ENCODE data around the gene CDK5R2.

The CDK5R2 gene

GRCh38 chr2:218953366-218953954, 6.0 kb upstream of the CDK5R2 start:
- Histone ChIP-seq H3K36me3 (ENCODE audit: control insufficient read depth, low read length) (no peaks in the 10 kb centered on the region), H4K20me1 (ENCODE audit: control insufficient read depth, insufficient read depth, low read depth, low read length) (no peaks in the 10 kb centered on the region), H3K27ac (ENCODE audit: low read depth, low read length) (no peak overlapping the region), H3K4me2 (ENCODE audit: low read length) (no peak overlapping the region), H3F3A (ENCODE audit: control insufficient read depth, insufficient read depth) (no peaks in the 10 kb centered on the region), H3K79me2 (ENCODE audit: control insufficient read depth, low read length) (no peaks in the 10 kb centered on the region), H3K4me1 (ENCODE audit: control insufficient read depth, low read length) (no peaks in the 10 kb centered on the region), H3K27me3 (ENCODE audit: control insufficient read depth, low read length) (peaks cover 10% of the 10 kb centered on the region; the same call in 1 of the 2 replicates), H3K9me2 (replicated peaks; ENCODE audit: control insufficient read depth, low read length) (no peaks in the 10 kb centered on the region), H3K9me3 (ENCODE audit: control insufficient read depth, insufficient read depth, low read length) (no peaks in the 10 kb centered on the region), H3K4me3 (ENCODE audit: low read length) (no peak overlapping the region)
- no peak for TF ChIP-seq EZH2phosphoT487 (IDR thresholded peaks at IDR 0.05; ENCODE audit: borderline replicate concordance, low read length)
- TF ChIP-seq CTCF (IDR thresholded peaks at IDR 0.05; ENCODE audit: low read depth, low read length, poor library complexity, severe bottlenecking), result peak; percentile 33

GRCh38 chr2:218954541-218955300, 4.7 kb upstream of the CDK5R2 start:
- Histone ChIP-seq H3K27ac (ENCODE audit: low read depth, low read length) (no peak overlapping the region), H3K4me3 (ENCODE audit: low read length) (no peak overlapping the region), H3K4me2 (ENCODE audit: low read length) (no peak overlapping the region), H3K79me2 (ENCODE audit: control insufficient read depth, low read length) (no peaks in the 10 kb centered on the region), H3K9me2 (replicated peaks; ENCODE audit: control insufficient read depth, low read length) (no peaks in the 10 kb centered on the region), H3K9me3 (ENCODE audit: control insufficient read depth, insufficient read depth, low read length) (no peaks in the 10 kb centered on the region), H3K4me1 (ENCODE audit: control insufficient read depth, low read length) (peaks cover 7% of the 10 kb centered on the region), H4K20me1 (ENCODE audit: control insufficient read depth, insufficient read depth, low read depth, low read length) (no peaks in the 10 kb centered on the region), H3K36me3 (ENCODE audit: control insufficient read depth, low read length) (no peaks in the 10 kb centered on the region), H3K27me3 (ENCODE audit: control insufficient read depth, low read length) (peaks cover 10% of the 10 kb centered on the region; the same call in 1 of the 2 replicates), H3F3A (ENCODE audit: control insufficient read depth, insufficient read depth) (no peaks in the 10 kb centered on the region)
- TF ChIP-seq EZH2phosphoT487 (IDR thresholded peaks at IDR 0.05; ENCODE audit: borderline replicate concordance, low read length) (no peak), CTCF (IDR thresholded peaks at IDR 0.05; ENCODE audit: low read depth, low read length, poor library complexity, severe bottlenecking) (no peak)

GRCh38 chr2:218956039-218956438, 3.4 kb upstream of the CDK5R2 start:
- Histone ChIP-seq H3K27ac (ENCODE audit: low read depth, low read length) (no peak overlapping the region), H3K79me2 (ENCODE audit: control insufficient read depth, low read length) (no peaks in the 10 kb centered on the region), H3K4me2 (ENCODE audit: low read length) (no peak overlapping the region), H3K9me3 (ENCODE audit: control insufficient read depth, insufficient read depth, low read length) (no peaks in the 10 kb centered on the region), H3F3A (ENCODE audit: control insufficient read depth, insufficient read depth) (no peaks in the 10 kb centered on the region), H3K36me3 (ENCODE audit: control insufficient read depth, low read length) (no peaks in the 10 kb centered on the region), H4K20me1 (ENCODE audit: control insufficient read depth, insufficient read depth, low read depth, low read length) (no peaks in the 10 kb centered on the region), H3K9me2 (replicated peaks; ENCODE audit: control insufficient read depth, low read length) (no peaks in the 10 kb centered on the region), H3K27me3 (ENCODE audit: control insufficient read depth, low read length) (peaks cover 10% of the 10 kb centered on the region), H3K4me1 (ENCODE audit: control insufficient read depth, low read length) (peaks cover 7% of the 10 kb centered on the region), H3K4me3 (ENCODE audit: low read length) (no peak overlapping the region)
- TF ChIP-seq EZH2phosphoT487 (IDR thresholded peaks at IDR 0.05; ENCODE audit: borderline replicate concordance, low read length) (no peak), CTCF (IDR thresholded peaks at IDR 0.05; ENCODE audit: low read depth, low read length, poor library complexity, severe bottlenecking) (no peak)

Data from DOHH2 (cell line).